GM12874 (cell line): Measurements from ENCODE around the gene ZFP90.

Experiments used
- TF ChIP-seq, protein P1 (sequence below): IDR thresholded peaks from 2 replicates; pipeline ENCODE4 v1.5.1; 2011; ENCODE audit warnings: low read depth, mild to moderate bottlenecking, control low read depth, low read length, moderate library complexity; ENCODE audit not compliant: insufficient read depth

The ZFP90 gene

DNA sequence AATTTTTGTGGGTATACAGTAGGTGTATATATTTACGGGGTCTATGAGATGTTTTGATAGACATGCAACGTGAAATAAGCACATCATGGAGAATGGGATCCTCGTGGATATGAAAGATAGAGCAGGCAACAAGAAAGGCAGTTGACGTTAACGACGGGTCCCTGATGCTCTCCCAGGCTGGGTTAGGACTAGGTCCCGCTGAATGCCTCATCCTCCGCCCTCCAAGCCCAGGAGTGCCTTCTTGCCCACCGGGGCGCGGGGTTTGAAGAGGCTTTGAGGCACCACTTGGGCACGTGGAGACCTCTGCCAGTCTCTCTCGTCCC, 9.5 kb upstream of the ZFP90 start:
- TF ChIP-seq, protein P1, sequence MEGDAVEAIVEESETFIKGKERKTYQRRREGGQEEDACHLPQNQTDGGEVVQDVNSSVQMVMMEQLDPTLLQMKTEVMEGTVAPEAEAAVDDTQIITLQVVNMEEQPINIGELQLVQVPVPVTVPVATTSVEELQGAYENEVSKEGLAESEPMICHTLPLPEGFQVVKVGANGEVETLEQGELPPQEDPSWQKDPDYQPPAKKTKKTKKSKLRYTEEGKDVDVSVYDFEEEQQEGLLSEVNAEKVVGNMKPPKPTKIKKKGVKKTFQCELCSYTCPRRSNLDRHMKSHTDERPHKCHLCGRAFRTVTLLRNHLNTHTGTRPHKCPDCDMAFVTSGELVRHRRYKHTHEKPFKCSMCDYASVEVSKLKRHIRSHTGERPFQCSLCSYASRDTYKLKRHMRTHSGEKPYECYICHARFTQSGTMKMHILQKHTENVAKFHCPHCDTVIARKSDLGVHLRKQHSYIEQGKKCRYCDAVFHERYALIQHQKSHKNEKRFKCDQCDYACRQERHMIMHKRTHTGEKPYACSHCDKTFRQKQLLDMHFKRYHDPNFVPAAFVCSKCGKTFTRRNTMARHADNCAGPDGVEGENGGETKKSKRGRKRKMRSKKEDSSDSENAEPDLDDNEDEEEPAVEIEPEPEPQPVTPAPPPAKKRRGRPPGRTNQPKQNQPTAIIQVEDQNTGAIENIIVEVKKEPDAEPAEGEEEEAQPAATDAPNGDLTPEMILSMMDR: no peak

DNA sequence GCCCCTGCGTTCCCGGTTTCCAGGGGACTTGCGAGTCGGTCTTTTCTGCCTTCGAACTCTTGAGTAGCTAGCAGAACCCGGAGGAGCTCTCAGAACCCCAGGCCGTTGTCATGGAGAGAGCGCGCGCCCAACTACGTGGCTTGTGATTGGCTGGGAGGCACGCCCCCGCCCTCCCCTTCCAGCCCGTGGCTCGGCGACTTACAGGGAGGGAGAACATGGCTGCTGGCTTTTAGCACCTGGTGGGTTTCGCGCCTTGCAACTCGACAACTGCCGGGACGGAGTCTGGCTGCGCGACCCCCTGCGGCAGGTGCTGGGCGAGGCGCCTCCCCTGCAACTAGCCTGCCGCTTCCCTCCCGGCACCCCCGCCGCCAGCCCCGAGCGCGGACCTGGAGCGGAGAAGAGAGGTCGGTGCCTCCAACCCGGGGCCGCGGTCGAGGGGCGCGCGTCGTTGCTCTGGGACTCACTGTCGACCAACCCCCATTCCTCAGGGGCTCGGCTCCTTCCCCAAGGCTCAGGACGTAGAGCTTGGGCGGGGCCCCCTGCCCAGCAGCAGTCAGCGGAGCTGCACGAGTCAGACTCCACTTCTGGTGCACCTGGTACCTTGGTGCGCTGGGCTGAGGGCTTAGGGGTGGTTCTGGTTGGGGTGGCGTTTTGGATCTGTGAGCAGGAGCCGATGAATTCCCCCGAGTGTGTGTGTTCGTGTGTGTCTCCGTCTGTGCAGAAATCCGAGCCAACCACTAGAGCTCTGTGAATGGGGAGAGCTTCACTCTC, 9.0 kb upstream of the ZFP90 start:
- TF ChIP-seq, protein P1: no peak

DNA sequence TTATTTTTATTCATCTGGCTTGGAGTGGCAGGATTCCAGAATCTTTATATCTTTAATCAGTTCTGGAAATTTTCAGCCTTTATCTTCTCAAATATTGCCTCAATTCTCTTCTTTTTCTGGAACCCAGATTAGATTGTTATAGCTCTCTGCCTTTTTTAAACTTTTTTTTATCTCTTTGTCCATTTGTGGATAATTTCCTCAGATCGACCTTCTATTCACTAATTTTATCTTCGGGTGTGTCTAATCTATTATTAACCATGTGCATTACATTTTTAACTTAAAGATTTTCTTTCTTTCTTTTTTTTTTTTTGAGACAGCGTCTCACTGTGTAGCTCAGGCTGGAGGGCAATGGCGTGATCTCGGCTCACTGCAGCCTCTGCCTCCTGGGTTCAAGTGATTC, 5.2 kb upstream of the ZFP90 start:
- TF ChIP-seq, protein P1: no peak

DNA sequence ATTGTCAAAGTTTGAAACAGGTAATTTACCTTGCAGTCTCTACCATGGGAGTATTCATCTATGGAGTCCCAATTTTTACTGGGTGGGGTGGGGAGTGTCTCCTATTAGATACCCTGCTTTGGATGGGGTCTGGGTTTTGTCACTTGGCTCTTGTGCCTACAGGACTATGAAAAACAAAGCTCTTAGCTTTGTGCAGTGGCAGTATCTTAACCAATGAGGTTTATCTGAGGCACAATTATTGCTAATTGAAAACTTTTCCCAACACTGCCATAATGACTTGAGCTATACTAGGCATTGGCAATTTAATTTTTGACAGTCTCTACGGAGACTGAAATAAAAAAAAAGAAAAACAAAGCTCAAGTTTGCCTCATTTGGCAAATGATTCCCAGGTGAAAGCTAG, 3.8 kb upstream of the ZFP90 start:
- TF ChIP-seq, protein P1: no peak

DNA sequence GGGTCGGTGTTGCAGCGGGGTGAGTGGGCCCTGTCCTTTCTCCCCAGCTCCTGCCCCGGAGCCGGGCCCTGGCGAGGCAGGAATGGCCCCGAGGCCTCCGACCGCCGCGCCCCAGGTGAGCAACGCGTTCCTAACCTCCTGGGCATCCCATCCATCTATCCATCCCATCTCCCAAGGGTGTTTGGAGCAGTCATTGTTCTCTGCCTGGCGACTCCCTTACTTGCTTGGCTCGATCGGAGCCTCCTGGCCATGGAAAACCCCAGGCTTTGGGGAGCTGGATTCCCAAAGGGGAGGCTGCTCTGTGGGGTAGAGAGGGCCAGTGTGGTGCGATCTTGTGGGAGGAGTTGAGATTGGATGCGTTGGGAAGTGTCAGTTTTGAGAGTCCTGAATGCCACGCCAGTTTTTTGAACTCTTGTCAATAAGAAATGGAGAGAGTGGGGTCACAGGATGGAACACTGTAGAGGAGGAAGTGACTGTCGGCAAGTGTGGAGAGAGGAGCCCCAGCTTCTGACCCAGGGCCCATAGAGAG, 684 bp downstream of the ZFP90 start:
- TF ChIP-seq, protein P1: no peak

DNA sequence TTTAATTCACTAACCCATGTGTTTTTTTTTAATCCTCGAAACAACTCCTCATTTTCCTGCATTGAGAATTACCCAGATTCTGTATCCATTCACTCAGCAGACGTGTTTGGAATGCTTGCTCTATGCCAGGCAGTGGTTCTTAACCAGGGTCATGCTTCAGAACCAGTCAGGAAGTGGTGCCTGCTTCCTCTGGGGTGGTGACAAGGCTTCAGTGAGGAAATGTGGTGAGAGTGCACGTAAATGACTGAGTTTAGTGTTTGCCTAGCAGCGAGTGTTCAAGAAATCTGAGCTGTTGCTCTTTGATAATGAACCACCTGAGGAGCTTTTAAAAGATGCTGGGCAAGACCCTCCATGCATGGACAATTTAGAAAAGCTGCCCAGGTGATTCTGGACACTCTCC, 9.9 kb downstream of the ZFP90 start:
- TF ChIP-seq, protein P1: no peak

DNA sequence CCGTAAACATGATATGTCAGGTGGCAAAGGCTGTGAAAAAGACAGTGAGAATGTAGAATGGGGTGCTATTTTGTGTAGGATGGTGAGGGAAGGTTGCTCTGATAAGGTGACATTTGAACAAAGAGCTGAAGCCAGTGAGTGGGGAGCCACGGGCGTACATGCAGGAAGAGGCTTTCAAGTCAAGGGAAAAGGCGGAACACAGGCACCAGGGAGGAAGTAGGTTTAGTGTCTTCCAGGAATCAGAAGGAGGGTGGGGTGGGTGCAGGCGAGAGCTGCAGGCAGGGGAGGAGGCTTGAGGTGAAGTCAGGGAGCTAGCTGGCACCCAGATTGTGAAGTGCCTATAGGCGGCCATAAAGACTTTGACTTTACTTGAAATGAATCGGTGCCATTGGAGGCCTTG, 14.1 kb downstream of the ZFP90 start:
- TF ChIP-seq, protein P1: no peak
